ENCODE measurements around the gene GPD2.

Gene GPD2

DNA sequence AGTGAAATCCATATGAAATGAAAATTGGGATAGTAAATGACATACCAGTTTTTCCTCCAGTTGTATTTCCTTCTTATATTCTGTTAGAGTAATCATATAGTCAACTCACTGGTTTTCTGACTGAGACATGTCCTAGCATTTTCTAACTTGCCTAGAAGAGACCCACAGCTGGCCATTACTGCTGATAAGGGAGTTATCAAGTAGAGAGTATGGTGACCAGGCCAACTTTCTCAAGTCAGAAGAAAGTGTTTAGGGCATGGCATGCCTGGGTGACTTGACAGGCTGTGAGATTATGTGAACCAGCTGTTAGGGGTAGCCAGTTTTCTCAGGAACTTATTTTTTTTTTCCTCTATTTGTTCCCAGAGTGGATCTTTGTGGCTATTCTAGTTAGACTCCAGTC, 81.2 kb downstream of the GPD2 start:
- H3K9ac ChIP-seq (ENCODE audit: low read depth, low read length): no peak overlapping the region
- no peaks in the 10 kb centered on the region for H3K36me3 ChIP-seq (ENCODE audit: insufficient read depth, low read length)
- no peak for ATAC-seq (ENCODE audit: insufficient read depth, low read depth)
- no peaks in the 10 kb centered on the region for H4K20me1 ChIP-seq (ENCODE audit: insufficient read depth, low read length)
- no peak overlapping the region for H3K4me2 ChIP-seq (ENCODE audit: insufficient read depth, low read length)
- no peak for DNase-seq
- no peaks in the 10 kb centered on the region for H3K27me3 ChIP-seq (ENCODE audit: insufficient read depth, low read length, poor library complexity)
- no peak overlapping the region for H3K4me3 ChIP-seq (ENCODE audit: low read depth in 1 of 2, low read length in 2 of 2)
- H3K79me2 ChIP-seq (ENCODE audit: insufficient read depth, low read length): no peaks in the 10 kb centered on the region
- no peaks in the 10 kb centered on the region for H3K4me1 ChIP-seq (ENCODE audit: insufficient read depth, low read length)
- no peak overlapping the region for H3K27ac ChIP-seq (ENCODE audit: low read length)
- peaks cover 6% of the 10 kb centered on the region for H3K9me3 ChIP-seq (ENCODE audit: insufficient read depth, low read length, severe bottlenecking)
- no peak overlapping the region for H2AFZ ChIP-seq (ENCODE audit: low read depth, low read length)
- TF ChIP-seq, protein P1, sequence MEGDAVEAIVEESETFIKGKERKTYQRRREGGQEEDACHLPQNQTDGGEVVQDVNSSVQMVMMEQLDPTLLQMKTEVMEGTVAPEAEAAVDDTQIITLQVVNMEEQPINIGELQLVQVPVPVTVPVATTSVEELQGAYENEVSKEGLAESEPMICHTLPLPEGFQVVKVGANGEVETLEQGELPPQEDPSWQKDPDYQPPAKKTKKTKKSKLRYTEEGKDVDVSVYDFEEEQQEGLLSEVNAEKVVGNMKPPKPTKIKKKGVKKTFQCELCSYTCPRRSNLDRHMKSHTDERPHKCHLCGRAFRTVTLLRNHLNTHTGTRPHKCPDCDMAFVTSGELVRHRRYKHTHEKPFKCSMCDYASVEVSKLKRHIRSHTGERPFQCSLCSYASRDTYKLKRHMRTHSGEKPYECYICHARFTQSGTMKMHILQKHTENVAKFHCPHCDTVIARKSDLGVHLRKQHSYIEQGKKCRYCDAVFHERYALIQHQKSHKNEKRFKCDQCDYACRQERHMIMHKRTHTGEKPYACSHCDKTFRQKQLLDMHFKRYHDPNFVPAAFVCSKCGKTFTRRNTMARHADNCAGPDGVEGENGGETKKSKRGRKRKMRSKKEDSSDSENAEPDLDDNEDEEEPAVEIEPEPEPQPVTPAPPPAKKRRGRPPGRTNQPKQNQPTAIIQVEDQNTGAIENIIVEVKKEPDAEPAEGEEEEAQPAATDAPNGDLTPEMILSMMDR (IDR thresholded peaks at IDR 0.05; ENCODE audit: borderline replicate concordance, extremely low read depth, low read length, poor library complexity, severe bottlenecking): no peak
- no peak for TF ChIP-seq EZH2 (IDR thresholded peaks at IDR 0.05; ENCODE audit: borderline replicate concordance, low read depth, low read length, severe bottlenecking)

DNA sequence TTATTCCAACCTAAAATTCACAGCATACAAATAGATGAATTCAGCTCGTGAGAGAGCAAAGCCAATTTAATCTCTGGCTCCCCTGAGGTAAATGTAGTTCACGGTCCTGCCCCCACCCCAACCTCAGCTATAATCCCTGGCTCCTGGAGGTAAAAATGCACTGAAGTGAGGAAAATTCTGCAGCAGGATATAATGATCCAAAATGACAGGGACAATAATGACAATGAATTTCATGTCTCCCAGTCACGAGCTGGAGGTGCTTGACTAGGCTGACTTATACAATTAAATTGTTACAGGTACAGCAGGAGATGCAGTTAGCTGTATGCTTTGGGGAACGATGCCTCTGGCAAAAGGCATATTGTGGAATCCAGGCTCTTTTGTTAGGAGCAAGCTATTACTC, 82.0 kb downstream of the GPD2 start:
- no peak for DNase-seq
- no peak overlapping the region for H3K4me3 ChIP-seq (ENCODE audit: low read depth in 1 of 2, low read length in 2 of 2)
- TF ChIP-seq, protein P1 (IDR thresholded peaks at IDR 0.05; ENCODE audit: borderline replicate concordance, extremely low read depth, low read length, poor library complexity, severe bottlenecking): no peak
- TF ChIP-seq EZH2 (IDR thresholded peaks at IDR 0.05; ENCODE audit: borderline replicate concordance, low read depth, low read length, severe bottlenecking): no peak
- no peak for ATAC-seq (ENCODE audit: insufficient read depth, low read depth)
- H3K4me1 ChIP-seq (ENCODE audit: insufficient read depth, low read length): no peaks in the 10 kb centered on the region
- H3K9ac ChIP-seq (ENCODE audit: low read depth, low read length): no peak overlapping the region
- H3K4me2 ChIP-seq (ENCODE audit: insufficient read depth, low read length): no peak overlapping the region
- H3K27ac ChIP-seq (ENCODE audit: low read length): no peak overlapping the region
- no peak overlapping the region for H2AFZ ChIP-seq (ENCODE audit: low read depth, low read length)
- no peaks in the 10 kb centered on the region for H3K27me3 ChIP-seq (ENCODE audit: insufficient read depth, low read length, poor library complexity)
- H3K79me2 ChIP-seq (ENCODE audit: insufficient read depth, low read length): no peaks in the 10 kb centered on the region
- H3K9me3 ChIP-seq (ENCODE audit: insufficient read depth, low read length, severe bottlenecking): peaks cover 6% of the 10 kb centered on the region
- no peaks in the 10 kb centered on the region for H3K36me3 ChIP-seq (ENCODE audit: insufficient read depth, low read length)
- no peaks in the 10 kb centered on the region for H4K20me1 ChIP-seq (ENCODE audit: insufficient read depth, low read length)

DNA sequence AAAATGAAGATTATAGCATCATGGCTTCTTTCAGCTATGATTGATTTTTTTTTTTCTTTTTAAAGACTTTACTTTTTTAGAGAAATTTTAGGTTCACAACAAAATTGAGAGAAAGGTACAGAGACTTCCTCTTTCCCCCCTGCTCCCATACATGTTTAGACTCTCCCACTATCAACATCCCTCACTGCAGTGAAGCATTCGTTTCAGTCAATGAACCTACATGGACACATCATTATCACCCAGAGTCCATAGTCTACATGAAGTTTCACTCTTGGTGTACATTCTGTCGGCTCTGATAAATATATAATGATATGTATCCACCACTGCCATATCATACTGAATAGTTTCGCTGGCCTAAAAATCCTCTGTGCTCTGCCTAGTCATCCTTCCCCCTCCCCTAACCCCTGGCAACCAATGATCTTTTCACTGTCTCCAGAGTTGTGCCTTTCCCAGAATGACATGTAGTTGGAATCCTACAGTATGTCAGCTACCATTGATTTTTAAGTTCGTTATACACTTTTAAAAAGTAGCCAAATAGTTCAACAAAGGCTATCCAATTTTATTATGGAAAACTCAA, 86.8 kb downstream of the GPD2 start:
- H3K27ac ChIP-seq (ENCODE audit: low read length): no peak overlapping the region
- H3K4me1 ChIP-seq (ENCODE audit: insufficient read depth, low read length): no peaks in the 10 kb centered on the region
- no peak for DNase-seq
- H3K9me3 ChIP-seq (ENCODE audit: insufficient read depth, low read length, severe bottlenecking): peaks cover 6% of the 10 kb centered on the region
- no peak for TF ChIP-seq EZH2 (IDR thresholded peaks at IDR 0.05; ENCODE audit: borderline replicate concordance, low read depth, low read length, severe bottlenecking)
- TF ChIP-seq, protein P1 (IDR thresholded peaks at IDR 0.05; ENCODE audit: borderline replicate concordance, extremely low read depth, low read length, poor library complexity, severe bottlenecking): no peak
- H3K4me2 ChIP-seq (ENCODE audit: insufficient read depth, low read length): no peak overlapping the region
- no peak for ATAC-seq (ENCODE audit: insufficient read depth, low read depth)
- H3K36me3 ChIP-seq (ENCODE audit: insufficient read depth, low read length): no peaks in the 10 kb centered on the region
- H3K9ac ChIP-seq (ENCODE audit: low read depth, low read length): no peak overlapping the region
- H2AFZ ChIP-seq (ENCODE audit: low read depth, low read length): no peak overlapping the region
- H4K20me1 ChIP-seq (ENCODE audit: insufficient read depth, low read length): no peaks in the 10 kb centered on the region
- no peaks in the 10 kb centered on the region for H3K27me3 ChIP-seq (ENCODE audit: insufficient read depth, low read length, poor library complexity)
- H3K4me3 ChIP-seq (ENCODE audit: low read depth in 1 of 2, low read length in 2 of 2): no peak overlapping the region
- no peaks in the 10 kb centered on the region for H3K79me2 ChIP-seq (ENCODE audit: insufficient read depth, low read length)

All from DND-41 (cell line).